DMS 273 treated with DMSO at 0.1 percent for 48 hours (cell line): ENCODE measurements around the gene CLCNKA.
"Not testable (repeated sequence)": the region's sequence is repeated elsewhere in the genome, so short reads cannot be mapped to it uniquely, and the experiment has no call there.

Source experiments
- DNase-seq: peaks from one replicate; lab custom pipeline; 2025; lab: John Stamatoyannopoulos, UW

Gene CLCNKA

GRCh38 chr1:16042096-16042495 lies 20.3 kb downstream of the CLCNKA start:
- no peak for DNase-seq

- DNase-seq = not testable (repeated sequence)
Measured at GRCh38 chr1:16042654-16043053, 20.8 kb downstream of the CLCNKA start.

- no peak for DNase-seq
Measured at GRCh38 chr1:16043521-16043920, 21.7 kb downstream of the CLCNKA start, which contains the start of gene CLCNKB. CLCNKB (plus strand) TSS chr1:16043782; CDS start chr1:16044493, 711 bp downstream.

GRCh38 chr1:16043950-16044349 lies 22.1 kb downstream of the CLCNKA start:
- DNase-seq = no peak

- no peak for DNase-seq
Measured at GRCh38 chr1:16046842-16047241, 25.0 kb downstream of the CLCNKA start.

GRCh38 chr1:16047791-16048475 lies 26.1 kb downstream of the CLCNKA start:
- no peak for DNase-seq

GRCh38 chr1:16048573-16049189 lies 26.8 kb downstream of the CLCNKA start:
- DNase-seq = no peak

GRCh38 chr1:16050328-16050727 lies 28.5 kb downstream of the CLCNKA start:
- no peak for DNase-seq

GRCh38 chr1:16051039-16051438 lies 29.2 kb downstream of the CLCNKA start:
- no peak for DNase-seq

- DNase-seq = not testable (repeated sequence)
Measured at GRCh38 chr1:16051949-16052348, 30.1 kb downstream of the CLCNKA start.

- DNase-seq = no peak
Measured at GRCh38 chr1:16053781-16054502, 32.1 kb downstream of the CLCNKA start.

- no peak for DNase-seq
Measured at GRCh38 chr1:16054598-16055540, 33.0 kb downstream of the CLCNKA start.

- peak; percentile 35 for DNase-seq
Measured at GRCh38 chr1:16055613-16056520, 34.0 kb downstream of the CLCNKA start.

- not testable (repeated sequence) for DNase-seq
Measured at GRCh38 chr1:16056521-16056912, 34.7 kb downstream of the CLCNKA start.

- DNase-seq = not testable (repeated sequence)
Measured at GRCh38 chr1:16057314-16057915, 35.6 kb downstream of the CLCNKA start.

GRCh38 chr1:16058394-16059120 lies 36.7 kb downstream of the CLCNKA start:
- DNase-seq = not testable (repeated sequence)

GRCh38 chr1:16061266-16061665 lies 39.4 kb downstream of the CLCNKA start:
- DNase-seq = no peak

GRCh38 chr1:16061989-16062686 lies 40.3 kb downstream of the CLCNKA start:
- DNase-seq = not testable (repeated sequence)

GRCh38 chr1:16062687-16063075 lies 40.8 kb downstream of the CLCNKA start:
- not testable (repeated sequence) for DNase-seq
